ENCODE results near the gene SIT1.
"Not testable (repeated sequence)": the region's sequence is repeated elsewhere in the genome, so short reads cannot be mapped to it uniquely, and the experiment has no call there.

SIT1 gene

GRCh38 chr9:35658137-35658967 lies 7.6 kb upstream of the SIT1 start, which contains the start of gene CCDC107:
Gene CCDC107, plus strand, starts transcription at chr9:35658292. Its CDS starts 88 bp downstream, at chr9:35658380.
- peak; percentile 91 for DNase-seq
- H3K27me3 Mint-ChIP-seq, result peaks cover 3% of the 10 kb centered on the region
- H3K4me3 Mint-ChIP-seq, result peak within 1 kb of the TSS; percentile 86
- peak within 1 kb of the TSS; percentile 100 for H3K27ac Mint-ChIP-seq
- H3K4me1 Mint-ChIP-seq (ENCODE audit: low read depth), result peaks cover 74% of the 10 kb centered on the region
- no peaks in the 10 kb centered on the region for H3K9me3 Mint-ChIP-seq
- peaks cover 47% of the 10 kb centered on the region for H3K36me3 Mint-ChIP-seq (ENCODE audit: low read depth)

- peak within 1 kb of the TSS; percentile 86 for H3K4me3 Mint-ChIP-seq
- peaks cover 40% of the 10 kb centered on the region for H3K36me3 Mint-ChIP-seq (ENCODE audit: low read depth)
Observed at GRCh38 chr9:35657546-35658136, 6.9 kb upstream of the SIT1 start, which contains the start of gene RMRP. Gene RMRP, minus strand, starts transcription at chr9:35658019.

GRCh38 chr9:35656831-35657545 lies 6.3 kb upstream of the SIT1 start:
- Mint-ChIP-seq H3K4me3 (peak overlapping the region; percentile 86), H3K9me3 (no peaks in the 10 kb centered on the region), H3K27me3 (peaks cover 3% of the 10 kb centered on the region), H3K27ac (peak overlapping the region; percentile 100), H3K36me3 (ENCODE audit: low read depth) (peaks cover 34% of the 10 kb centered on the region), H3K4me1 (ENCODE audit: low read depth) (peaks cover 65% of the 10 kb centered on the region)
- DNase-seq, result no peak

More at GRCh38 chr9:35657546-35658136, 6.9 kb upstream of the SIT1 start, which contains the start of gene RMRP:
- DNase-seq, result peak; percentile 94
- Mint-ChIP-seq H3K27ac (peak within 1 kb of the TSS; percentile 100), H3K27me3 (peaks cover 3% of the 10 kb centered on the region), H3K4me1 (ENCODE audit: low read depth) (peaks cover 67% of the 10 kb centered on the region), H3K9me3 (no peaks in the 10 kb centered on the region)

- Mint-ChIP-seq H3K4me1 (ENCODE audit: low read depth) (peaks cover 66% of the 10 kb centered on the region), H3K36me3 (ENCODE audit: low read depth) (peaks cover 29% of the 10 kb centered on the region), H3K27me3 (peaks cover 3% of the 10 kb centered on the region), H3K27ac (no peak overlapping the region), H3K9me3 (no peaks in the 10 kb centered on the region), H3K4me3 (peak overlapping the region; percentile 4)
- no peak for DNase-seq
Observed at GRCh38 chr9:35656348-35656747, 5.6 kb upstream of the SIT1 start.

GRCh38 chr9:35653611-35654010 lies 2.9 kb upstream of the SIT1 start:
- Mint-ChIP-seq H3K9me3 (no peaks in the 10 kb centered on the region), H3K4me3 (no peak overlapping the region), H3K27ac (peak overlapping the region; percentile 14), H3K27me3 (peaks cover 3% of the 10 kb centered on the region), H3K4me1 (ENCODE audit: low read depth) (peaks cover 66% of the 10 kb centered on the region), H3K36me3 (ENCODE audit: low read depth) (peaks cover 8% of the 10 kb centered on the region)
- no peak for DNase-seq

GRCh38 chr9:35652829-35653209 lies 2.1 kb upstream of the SIT1 start:
- Mint-ChIP-seq H3K27me3 (peaks cover 1% of the 10 kb centered on the region), H3K4me3 (no peak overlapping the region), H3K27ac (no peak overlapping the region), H3K4me1 (ENCODE audit: low read depth) (peaks cover 72% of the 10 kb centered on the region), H3K9me3 (no peaks in the 10 kb centered on the region), H3K36me3 (ENCODE audit: low read depth) (peaks cover 4% of the 10 kb centered on the region)
- no peak for DNase-seq

- H3K4me3 Mint-ChIP-seq, result peak overlapping the region; percentile 85
- H3K4me1 Mint-ChIP-seq (ENCODE audit: low read depth), result peaks cover 72% of the 10 kb centered on the region
- H3K36me3 Mint-ChIP-seq (ENCODE audit: low read depth), result peaks cover 4% of the 10 kb centered on the region
- DNase-seq, result no peak
- no peaks in the 10 kb centered on the region for H3K27me3 Mint-ChIP-seq
- H3K9me3 Mint-ChIP-seq, result no peaks in the 10 kb centered on the region
- H3K27ac Mint-ChIP-seq, result peak overlapping the region; percentile 63
Observed at GRCh38 chr9:35651956-35652828, 1.5 kb upstream of the SIT1 start.

GRCh38 chr9:35649431-35650340 lies 1.0 kb downstream of the SIT1 start:
- Mint-ChIP-seq H3K36me3 (ENCODE audit: low read depth) (peaks cover 11% of the 10 kb centered on the region), H3K27me3 (no peaks in the 10 kb centered on the region), H3K4me1 (ENCODE audit: low read depth) (peaks cover 74% of the 10 kb centered on the region), H3K4me3 (peak overlapping the region; percentile 85), H3K27ac (peak overlapping the region; percentile 94), H3K9me3 (no peaks in the 10 kb centered on the region)
- peak; percentile 75 for DNase-seq

GRCh38 chr9:35646533-35647265 lies 4.0 kb downstream of the SIT1 start:
- peak; percentile 96 for DNase-seq
- peak overlapping the region; percentile 84 for H3K4me3 Mint-ChIP-seq
- peaks cover 21% of the 10 kb centered on the region for H3K36me3 Mint-ChIP-seq (ENCODE audit: low read depth)
- H3K9me3 Mint-ChIP-seq, result no peaks in the 10 kb centered on the region
- no peaks in the 10 kb centered on the region for H3K27me3 Mint-ChIP-seq
- H3K4me1 Mint-ChIP-seq (ENCODE audit: low read depth), result peaks cover 72% of the 10 kb centered on the region
- peak overlapping the region; percentile 91 for H3K27ac Mint-ChIP-seq

GRCh38 chr9:35646153-35646532 lies 4.6 kb downstream of the SIT1 start:
- Mint-ChIP-seq H3K4me3 (peak overlapping the region; percentile 84), H3K36me3 (ENCODE audit: low read depth) (peaks cover 21% of the 10 kb centered on the region), H3K27ac (peak overlapping the region; percentile 91), H3K4me1 (ENCODE audit: low read depth) (peaks cover 71% of the 10 kb centered on the region), H3K9me3 (no peaks in the 10 kb centered on the region), H3K27me3 (no peaks in the 10 kb centered on the region)
- no peak for DNase-seq

GRCh38 chr9:35645736-35646135 lies 5.0 kb downstream of the SIT1 start:
- H3K9me3 Mint-ChIP-seq, result not testable (repeated sequence)
- H3K4me1 Mint-ChIP-seq (ENCODE audit: low read depth), result peaks cover 69% of the 10 kb centered on the region
- H3K36me3 Mint-ChIP-seq (ENCODE audit: low read depth), result peaks cover 25% of the 10 kb centered on the region

GRCh38 chr9:35643046-35643445 lies 7.7 kb downstream of the SIT1 start:
- peak; percentile 12 for DNase-seq
- H3K9me3 Mint-ChIP-seq, result no peaks in the 10 kb centered on the region
- peak overlapping the region; percentile 41 for H3K27ac Mint-ChIP-seq
- H3K4me3 Mint-ChIP-seq, result no peak overlapping the region
- peaks cover 26% of the 10 kb centered on the region for H3K36me3 Mint-ChIP-seq (ENCODE audit: low read depth)
- H3K27me3 Mint-ChIP-seq, result no peaks in the 10 kb centered on the region
- H3K4me1 Mint-ChIP-seq (ENCODE audit: low read depth), result peaks cover 65% of the 10 kb centered on the region

More at GRCh38 chr9:35645736-35646135, 5.0 kb downstream of the SIT1 start:
- peak; percentile 32 for DNase-seq
- not testable (repeated sequence) for H3K27me3 Mint-ChIP-seq
- H3K4me3 Mint-ChIP-seq, result peak overlapping the region; percentile 84
- H3K27ac Mint-ChIP-seq, result peak overlapping the region; percentile 91

All from activated T-cell treated with anti-CD3 and anti-CD28 coated beads, Interleukin-2, amount 50 U/mL, for 24 hours (primary cell).